Measurements from ENCODE around the gene RHOBTB3. TPM values are rescaled to one million over a fixed set of nuclear protein-coding genes. Genes with fewer than 3 reads are reported as not detected.

RHOBTB3 gene
- total and polyA plus RNA-seq, 7 donors, result 12.3 to 151 (median 75.6) TPM

- Histone ChIP-seq H3K4me3 (no peak overlapping the region), H3K27ac (no peak overlapping the region), H3K9me3 (no peaks in the 10 kb centered on the region), H3K4me1 (no peaks in the 10 kb centered on the region), H3K36me3 (peaks cover 0 to 37% (median 7%) of the 10 kb centered on the region in 4 donors), H3K27me3 (no peaks in the 10 kb centered on the region)
- intact Hi-C loops (cut with DNase I), result no loop called here
- DNase-seq, result no peak
- TF ChIP-seq POLR2AphosphoS5 (IDR thresholded peaks at IDR 0.05) (no peak), POLR2A (IDR thresholded peaks at IDR 0.05) (no peak), EP300 (IDR thresholded peaks at IDR 0.05) (no peak)
- TF ChIP-seq, protein P1, sequence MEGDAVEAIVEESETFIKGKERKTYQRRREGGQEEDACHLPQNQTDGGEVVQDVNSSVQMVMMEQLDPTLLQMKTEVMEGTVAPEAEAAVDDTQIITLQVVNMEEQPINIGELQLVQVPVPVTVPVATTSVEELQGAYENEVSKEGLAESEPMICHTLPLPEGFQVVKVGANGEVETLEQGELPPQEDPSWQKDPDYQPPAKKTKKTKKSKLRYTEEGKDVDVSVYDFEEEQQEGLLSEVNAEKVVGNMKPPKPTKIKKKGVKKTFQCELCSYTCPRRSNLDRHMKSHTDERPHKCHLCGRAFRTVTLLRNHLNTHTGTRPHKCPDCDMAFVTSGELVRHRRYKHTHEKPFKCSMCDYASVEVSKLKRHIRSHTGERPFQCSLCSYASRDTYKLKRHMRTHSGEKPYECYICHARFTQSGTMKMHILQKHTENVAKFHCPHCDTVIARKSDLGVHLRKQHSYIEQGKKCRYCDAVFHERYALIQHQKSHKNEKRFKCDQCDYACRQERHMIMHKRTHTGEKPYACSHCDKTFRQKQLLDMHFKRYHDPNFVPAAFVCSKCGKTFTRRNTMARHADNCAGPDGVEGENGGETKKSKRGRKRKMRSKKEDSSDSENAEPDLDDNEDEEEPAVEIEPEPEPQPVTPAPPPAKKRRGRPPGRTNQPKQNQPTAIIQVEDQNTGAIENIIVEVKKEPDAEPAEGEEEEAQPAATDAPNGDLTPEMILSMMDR (IDR thresholded peaks at IDR 0.05), result no peak
- WGBS, 2 donors, result 95 to 96% methylated on average over 2 of the region's 2 CpGs
Observed at GRCh38 chr5:95798048-95798447, 66.9 kb downstream of the RHOBTB3 start.

DNA sequence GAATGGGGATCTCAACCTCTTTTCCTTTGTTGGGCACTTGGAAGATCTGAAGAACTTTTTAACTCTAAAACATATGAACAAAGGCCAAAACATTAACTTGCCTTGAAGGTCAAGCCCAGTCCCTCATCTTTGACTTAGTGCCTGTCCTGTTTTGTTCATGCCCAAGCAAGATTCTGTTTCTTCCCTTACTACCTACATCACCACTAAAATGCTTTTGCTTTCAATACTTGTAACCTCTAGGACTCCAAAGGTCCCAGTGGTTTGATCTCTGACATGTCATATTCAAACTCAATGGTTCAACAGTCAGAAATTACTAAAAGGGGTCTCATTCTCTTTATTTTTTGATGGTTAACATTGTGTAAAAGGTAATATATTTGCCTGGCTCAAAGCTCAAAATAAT is 67.4 kb downstream of the RHOBTB3 start:
- Histone ChIP-seq H3K4me1 (no peaks in the 10 kb centered on the region), H3K36me3 (peaks cover 0 to 32% (median 6%) of the 10 kb centered on the region in 4 donors), H3K27ac (no peak overlapping the region), H3K27me3 (no peaks in the 10 kb centered on the region), H3K4me3 (no peak overlapping the region), H3K9me3 (no peaks in the 10 kb centered on the region)
- TF ChIP-seq EP300 (IDR thresholded peaks at IDR 0.05) (no peak), POLR2A (IDR thresholded peaks at IDR 0.05) (no peak), POLR2AphosphoS5 (IDR thresholded peaks at IDR 0.05) (no peak)
- TF ChIP-seq, protein P1 (IDR thresholded peaks at IDR 0.05), result no peak
- DNase-seq, result no peak
- intact Hi-C loops (cut with DNase I), result no loop called here

DNA sequence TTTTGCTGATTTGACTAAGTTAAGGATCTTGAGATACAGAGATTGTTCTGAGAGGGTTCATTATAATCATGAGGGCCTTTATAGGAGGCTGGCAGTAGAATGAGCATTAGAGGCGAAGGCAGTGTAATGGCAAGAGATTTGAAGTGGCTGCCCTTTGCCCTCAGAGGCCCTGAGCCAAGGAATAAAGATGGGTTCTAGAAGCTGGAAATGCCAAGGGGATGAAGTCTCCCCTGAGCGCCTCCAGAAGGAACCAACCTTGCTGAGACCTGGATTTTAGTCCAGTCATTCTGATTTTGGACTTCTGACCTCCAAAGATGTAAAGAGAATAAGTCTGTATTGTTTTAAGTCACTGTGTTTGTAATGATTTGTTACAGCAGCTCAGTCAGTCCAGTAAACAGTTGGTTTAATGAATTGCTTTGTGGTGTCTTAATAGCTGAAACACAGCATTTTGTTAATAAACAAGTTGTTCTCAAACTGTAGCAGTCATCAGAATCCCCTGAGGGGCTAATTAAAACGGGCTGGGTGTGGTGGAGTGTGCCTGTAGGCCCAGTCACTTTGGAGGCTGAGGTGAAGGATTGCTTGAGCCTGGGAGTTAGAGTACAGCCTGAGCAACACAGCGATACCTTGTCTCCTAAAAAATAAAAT is 68.2 kb downstream of the RHOBTB3 start:
- 73 to 90% methylated on average over 4 of the region's 4 CpGs for WGBS, 2 donors
- no peak for DNase-seq
- intact Hi-C loops (cut with DNase I), result no loop called here

DNA sequence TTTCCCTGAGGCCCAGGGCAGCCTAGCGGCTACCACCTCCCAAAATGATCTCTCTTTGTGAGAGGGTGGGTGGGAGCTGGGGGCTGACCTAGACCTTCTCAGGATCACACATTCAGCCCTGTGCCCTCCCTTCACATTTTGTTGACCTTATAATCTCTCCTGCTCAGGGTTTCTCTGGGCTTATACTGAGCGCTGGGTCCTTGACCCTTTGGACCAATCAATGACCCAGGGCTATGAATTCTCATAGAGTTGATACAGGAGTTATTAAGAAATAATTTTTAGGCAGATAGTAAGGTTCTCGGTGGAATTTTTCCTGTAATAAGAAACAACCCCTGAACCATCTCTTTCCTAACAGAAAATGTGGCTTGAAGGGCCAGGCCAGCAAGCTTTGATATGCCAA is 69.4 kb downstream of the RHOBTB3 start:
- H3K9me3 ChIP-seq, result no peaks in the 10 kb centered on the region
- H3K36me3 ChIP-seq, result peaks cover 0 to 14% (median 0%) of the 10 kb centered on the region in 4 donors
- TF ChIP-seq EP300 (IDR thresholded peaks at IDR 0.05), result no peak
- TF ChIP-seq, protein P1 (IDR thresholded peaks at IDR 0.05), result no peak
- intact Hi-C loops (cut with DNase I), result no loop called here
- 97 to 98% methylated on average over 3 of the region's 3 CpGs for WGBS, 2 donors
- H3K4me1 ChIP-seq, result no peaks in the 10 kb centered on the region
- DNase-seq, result no peak
- no peak overlapping the region for H3K27ac ChIP-seq
- H3K27me3 ChIP-seq, result no peaks in the 10 kb centered on the region
- H3K4me3 ChIP-seq, result no peak overlapping the region

More for the DNA sequence above, 68.2 kb downstream of the RHOBTB3 start:
- TF ChIP-seq, protein P1 (IDR thresholded peaks at IDR 0.05), result no peak
- TF ChIP-seq POLR2AphosphoS5 (IDR thresholded peaks at IDR 0.05) (no peak), POLR2A (IDR thresholded peaks at IDR 0.05) (no peak), EP300 (IDR thresholded peaks at IDR 0.05) (no peak)
- no peaks in the 10 kb centered on the region for H3K9me3 ChIP-seq
- peaks cover 0 to 24% (median 0%) of the 10 kb centered on the region in 4 donors for H3K36me3 ChIP-seq
- H3K27me3 ChIP-seq, result no peaks in the 10 kb centered on the region
- H3K4me1 ChIP-seq, result no peaks in the 10 kb centered on the region
- H3K27ac ChIP-seq, result no peak overlapping the region
- H3K4me3 ChIP-seq, result no peak overlapping the region

DNA sequence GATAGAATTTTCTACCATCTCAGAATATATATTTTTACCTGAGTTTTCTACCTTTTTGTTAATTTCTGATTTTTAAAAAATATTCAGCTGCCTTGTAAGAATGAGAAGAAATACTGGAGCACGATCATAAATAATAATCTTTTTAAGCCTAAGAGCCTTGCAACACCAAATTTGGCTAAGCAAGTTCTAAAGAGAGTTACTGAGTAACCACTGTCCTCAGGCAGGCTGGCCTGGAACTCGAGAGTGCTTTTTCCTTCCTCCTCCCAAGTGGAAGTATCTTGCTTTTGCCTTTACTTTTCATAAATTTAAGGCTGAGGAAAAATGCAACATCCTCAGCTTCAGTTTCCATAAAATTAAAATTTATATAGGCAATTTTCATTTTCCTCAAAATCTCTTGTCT is 70.4 kb downstream of the RHOBTB3 start:
- Histone ChIP-seq H3K4me1 (no peaks in the 10 kb centered on the region), H3K9me3 (no peaks in the 10 kb centered on the region), H3K27ac (no peak overlapping the region), H3K36me3 (peaks cover 0 to 6% (median 0%) of the 10 kb centered on the region in 4 donors), H3K27me3 (no peaks in the 10 kb centered on the region), H3K4me3 (no peak overlapping the region)
- intact Hi-C loops (cut with DNase I), result no loop called here
- 26 to 54% methylated on average over 2 of the region's 2 CpGs for WGBS, 2 donors
- TF ChIP-seq POLR2AphosphoS5 (IDR thresholded peaks at IDR 0.05) (no peak), POLR2A (IDR thresholded peaks at IDR 0.05) (no peak)
- TF ChIP-seq, protein P1 (IDR thresholded peaks at IDR 0.05), result no peak
- no peak for DNase-seq
